Measurements from ENCODE around the gene DCC. TPM values are rescaled to one million over a fixed set of nuclear protein-coding genes. Genes with fewer than 3 reads are reported as not detected.
"Not testable (repeated sequence)": the region's sequence is repeated elsewhere in the genome, so short reads cannot be mapped to it uniquely, and the experiment has no call there.

Gene DCC
- polyA plus RNA-seq, 3 donors, result 6.4 to 12.7 (median 8.7) TPM

- DNase-seq (ENCODE audit: low read depth in 3 of 3, low spot score in 2 of 3), result no peak
Observed at GRCh38 chr18:52348209-52348608, 8.2 kb downstream of the DCC start.

GRCh38 chr18:52349498-52349897, 9.5 kb downstream of the DCC start:
- DNase-seq (ENCODE audit: low read depth in 3 of 3, low spot score in 2 of 3), result no peak

- no peak for DNase-seq (ENCODE audit: low read depth in 3 of 3, low spot score in 2 of 3)
Observed at GRCh38 chr18:52352920-52353319, 12.9 kb downstream of the DCC start.

GRCh38 chr18:52353589-52353988, 13.6 kb downstream of the DCC start:
- DNase-seq (ENCODE audit: low read depth in 3 of 3, low spot score in 2 of 3), result no peak

- DNase-seq (ENCODE audit: low read depth in 3 of 3, low spot score in 2 of 3), result no peak
Observed at GRCh38 chr18:52363861-52364260, 23.9 kb downstream of the DCC start.

GRCh38 chr18:52366851-52367250, 26.9 kb downstream of the DCC start:
- not testable (repeated sequence) for DNase-seq (ENCODE audit: low read depth in 3 of 3, low spot score in 2 of 3)

- DNase-seq (ENCODE audit: low read depth in 3 of 3, low spot score in 2 of 3), result no peak
Observed at GRCh38 chr18:52367953-52368742, 28.2 kb downstream of the DCC start.

GRCh38 chr18:52370841-52371240, 30.8 kb downstream of the DCC start:
- no peak for DNase-seq (ENCODE audit: low read depth in 3 of 3, low spot score in 2 of 3)

GRCh38 chr18:52376104-52376503, 36.1 kb downstream of the DCC start:
- no peak for DNase-seq (ENCODE audit: low read depth in 3 of 3, low spot score in 2 of 3)

- no peak for DNase-seq (ENCODE audit: low read depth in 3 of 3, low spot score in 2 of 3)
Observed at GRCh38 chr18:52377094-52377493, 37.1 kb downstream of the DCC start.

GRCh38 chr18:52386306-52386705, 46.3 kb downstream of the DCC start:
- DNase-seq (ENCODE audit: low read depth in 3 of 3, low spot score in 2 of 3), result no peak

GRCh38 chr18:52387175-52387574, 47.2 kb downstream of the DCC start:
- no peak for DNase-seq (ENCODE audit: low read depth in 3 of 3, low spot score in 2 of 3)

- DNase-seq (ENCODE audit: low read depth in 3 of 3, low spot score in 2 of 3), result no peak
Observed at GRCh38 chr18:52391810-52392559, 52.0 kb downstream of the DCC start.

GRCh38 chr18:52394602-52395001, 54.6 kb downstream of the DCC start:
- DNase-seq (ENCODE audit: low read depth in 3 of 3, low spot score in 2 of 3), result no peak

GRCh38 chr18:52395146-52395852, 55.3 kb downstream of the DCC start:
- no peak for DNase-seq (ENCODE audit: low read depth in 3 of 3, low spot score in 2 of 3)

- DNase-seq (ENCODE audit: low read depth in 3 of 3, low spot score in 2 of 3), result no peak
Observed at GRCh38 chr18:52401236-52401635, 61.2 kb downstream of the DCC start.

GRCh38 chr18:52402814-52403213, 62.8 kb downstream of the DCC start:
- no peak for DNase-seq (ENCODE audit: low read depth in 3 of 3, low spot score in 2 of 3)

GRCh38 chr18:52403291-52404021, 63.5 kb downstream of the DCC start:
- DNase-seq (ENCODE audit: low read depth in 3 of 3, low spot score in 2 of 3), result no peak

- no peak for DNase-seq (ENCODE audit: low read depth in 3 of 3, low spot score in 2 of 3)
Observed at GRCh38 chr18:52408800-52409302, 68.9 kb downstream of the DCC start.

- DNase-seq (ENCODE audit: low read depth in 3 of 3, low spot score in 2 of 3), result no peak
Observed at GRCh38 chr18:52409727-52410126, 69.7 kb downstream of the DCC start.

- DNase-seq (ENCODE audit: low read depth in 3 of 3, low spot score in 2 of 3), result no peak
Observed at GRCh38 chr18:52415131-52415530, 75.1 kb downstream of the DCC start.

All from right renal cortex interstitium (tissue), 3 donors.